RKO (cell line): ENCODE measurements around the gene ARHGEF19.
"Not testable (repeated sequence)": the region's sequence is repeated elsewhere in the genome, so short reads cannot be mapped to it uniquely, and the experiment has no call there.

Experiments used
- DNase-seq: peaks from one replicate; pipeline ENCODE4 v3.0.0-alpha.2; 2016; ENCODE audit warnings: low spot score

The ARHGEF19 gene

DNA sequence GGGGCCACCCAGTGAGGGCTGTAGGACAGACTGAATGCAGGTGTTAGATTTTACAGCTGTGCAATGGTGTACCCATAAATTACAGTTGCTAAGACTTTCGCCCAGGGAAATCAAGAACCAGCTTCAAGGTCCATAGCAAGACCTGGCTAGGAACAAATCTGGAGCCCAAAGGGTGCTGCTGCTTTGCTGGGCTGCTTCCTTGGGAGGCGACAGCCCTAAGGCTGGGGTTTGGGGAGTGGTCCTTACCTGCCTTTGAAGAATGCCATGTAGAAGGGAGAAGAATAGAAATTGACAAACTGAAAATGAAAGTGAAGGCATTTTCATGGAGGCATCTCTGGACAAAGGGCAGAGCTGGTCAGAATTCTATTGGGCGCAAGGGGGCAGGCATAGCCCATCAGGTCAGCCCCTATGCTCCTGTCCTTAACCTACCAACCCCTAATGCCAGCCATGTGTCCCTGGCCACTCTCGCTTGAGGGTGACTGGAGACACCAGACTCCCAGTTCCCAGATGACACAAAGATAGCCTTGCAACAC lies 7.6 kb upstream of the ARHGEF19 start:
- no peak for DNase-seq

DNA sequence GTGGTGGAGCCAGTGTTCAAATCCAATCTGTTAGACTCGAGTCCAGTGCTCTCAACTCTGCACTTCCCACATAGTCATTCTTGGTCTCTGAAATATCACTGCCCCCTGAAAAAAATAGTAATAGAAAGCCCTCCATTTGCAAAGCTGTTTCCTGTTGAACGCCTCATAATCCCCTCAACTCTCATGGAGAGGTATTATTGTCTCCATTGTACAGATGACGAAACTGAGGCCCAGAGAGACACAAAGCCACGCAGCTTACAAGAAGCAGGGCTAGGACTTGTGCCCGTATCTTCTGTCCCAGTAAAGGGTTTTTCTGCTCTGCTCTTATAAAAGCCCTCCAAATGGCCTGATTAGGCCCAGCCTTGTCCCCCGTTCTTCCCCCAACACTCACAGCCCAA lies 6.2 kb upstream of the ARHGEF19 start:
- DNase-seq: no peak

DNA sequence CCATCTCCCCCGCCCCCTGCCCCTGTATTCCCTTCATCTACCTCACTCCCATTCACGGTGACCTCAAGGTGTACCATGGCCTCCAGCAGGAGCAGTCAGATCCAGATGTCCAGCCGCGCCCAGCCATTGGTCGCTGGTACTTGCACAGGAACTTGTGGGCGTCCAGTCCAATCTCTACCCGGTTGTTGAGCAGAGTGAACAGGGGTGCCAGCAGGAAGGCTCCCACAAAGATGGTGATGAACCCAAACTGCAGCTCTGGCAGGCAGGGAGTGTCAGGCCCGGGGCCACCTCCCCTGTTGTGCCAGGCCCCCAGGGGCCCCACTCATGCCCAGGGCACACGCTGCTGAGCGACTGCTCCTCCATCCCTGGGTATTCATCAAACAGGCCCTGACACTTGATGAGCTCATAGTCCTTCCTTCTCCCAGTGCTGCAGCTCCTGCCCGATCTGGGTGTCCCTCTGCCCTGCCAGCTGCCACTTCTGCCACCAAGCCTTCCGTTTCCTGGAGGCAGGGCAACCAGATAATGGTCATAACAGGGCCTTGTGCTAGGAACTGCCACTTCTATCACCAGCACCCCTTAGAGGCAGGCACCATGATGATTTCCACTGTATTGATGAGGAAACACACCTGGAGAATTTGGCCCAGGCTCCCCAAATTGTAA lies 5.7 kb upstream of the ARHGEF19 start:
- no peak for DNase-seq

DNA sequence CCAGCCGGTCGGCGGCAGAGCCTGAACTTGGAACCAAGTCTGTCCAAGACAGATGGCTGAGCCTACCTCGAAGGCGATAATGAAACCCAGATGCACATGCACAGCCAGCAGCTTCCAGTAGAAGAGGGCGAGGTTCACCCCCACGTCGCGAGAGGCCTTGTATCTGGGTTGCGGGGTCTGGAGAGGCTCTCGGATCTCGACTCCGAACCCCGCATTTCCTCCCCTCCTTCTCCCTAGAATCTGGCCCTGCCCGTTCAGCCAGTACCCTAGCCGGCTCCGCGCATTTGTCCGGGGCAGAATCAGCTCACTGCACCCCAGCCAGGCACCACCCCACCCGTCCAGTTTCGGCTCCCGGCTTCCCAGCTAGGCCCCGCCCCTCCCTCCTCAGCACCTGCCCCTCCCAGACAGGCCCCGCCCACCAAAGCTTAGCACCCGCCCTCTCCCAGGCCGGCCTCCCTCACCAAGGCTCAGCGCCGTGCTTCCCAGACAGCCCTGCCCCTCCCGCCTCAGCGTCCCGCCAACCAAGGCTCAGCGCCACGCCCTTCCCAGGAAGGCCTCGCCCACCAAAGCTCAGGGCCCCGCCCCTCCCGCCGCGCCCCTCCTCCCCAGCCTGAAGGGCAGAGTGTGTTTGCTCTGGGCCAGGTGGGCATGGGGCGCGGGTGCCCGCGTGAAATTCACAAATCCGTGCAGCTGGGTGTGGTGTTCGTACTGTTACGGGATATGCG lies 4.8 kb upstream of the ARHGEF19 start:
- DNase-seq: peak; percentile 93

DNA sequence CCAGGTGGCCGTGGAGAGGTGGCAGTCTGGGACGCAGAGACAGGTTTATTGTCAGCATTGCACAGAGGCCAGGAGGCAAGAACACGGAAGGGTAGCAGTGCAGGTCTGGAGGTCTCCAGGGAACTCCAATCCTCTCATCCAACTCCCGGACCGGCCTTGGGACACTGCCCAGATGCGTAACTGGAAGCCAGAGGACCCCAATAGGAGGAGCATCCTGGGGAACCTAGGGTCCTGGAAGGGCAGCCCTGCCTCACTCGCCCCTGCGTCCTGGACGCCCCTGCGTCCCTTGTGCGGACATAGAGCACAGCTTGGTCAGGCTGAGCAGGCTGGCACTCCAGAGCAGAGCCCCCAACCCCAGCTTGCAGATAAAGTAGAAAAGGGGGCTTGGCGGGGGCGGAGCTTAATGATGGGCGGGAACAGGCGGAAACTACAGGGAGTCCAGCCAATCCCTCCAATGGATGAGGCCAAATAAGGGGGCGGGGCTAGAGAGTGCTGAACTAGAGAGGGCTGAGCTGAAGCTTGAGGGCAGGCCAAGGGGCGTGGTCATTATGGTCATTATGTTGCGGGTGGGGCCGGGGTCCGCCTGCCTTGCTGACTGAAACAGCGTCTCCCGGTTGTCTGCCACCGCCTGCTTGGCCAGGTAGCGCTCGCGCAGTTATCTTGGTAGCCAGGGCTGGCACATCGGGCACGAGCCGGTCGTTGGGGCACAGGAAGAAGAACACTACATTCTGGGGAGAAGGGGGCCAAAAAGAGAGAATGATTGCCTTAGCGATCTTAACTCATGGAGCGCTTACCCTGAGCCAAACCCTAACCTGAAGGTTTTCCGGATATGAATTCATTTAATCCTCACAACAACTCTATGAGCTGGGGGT lies 3.7 kb upstream of the ARHGEF19 start:
- peak; percentile 27 for DNase-seq

DNA sequence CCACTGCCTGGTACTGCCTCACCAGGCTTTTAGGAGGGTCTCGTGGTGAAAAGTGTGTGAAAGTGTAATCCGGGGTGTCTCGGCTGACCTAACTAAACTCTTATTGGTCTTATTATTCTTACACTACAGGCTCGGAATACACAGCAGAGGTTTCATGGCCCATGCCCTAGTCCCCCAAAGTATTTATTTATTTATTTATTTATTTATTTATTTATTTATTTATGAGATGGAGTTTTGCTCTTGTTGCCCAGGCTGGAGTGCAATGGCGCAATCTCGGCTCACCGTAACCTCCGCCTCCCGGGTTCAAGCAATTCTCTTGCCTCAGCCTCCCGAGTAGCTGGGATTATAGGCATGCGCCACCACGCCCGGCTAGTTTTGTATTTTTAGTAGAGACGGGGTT lies 2.8 kb upstream of the ARHGEF19 start:
- DNase-seq: not testable (repeated sequence)

DNA sequence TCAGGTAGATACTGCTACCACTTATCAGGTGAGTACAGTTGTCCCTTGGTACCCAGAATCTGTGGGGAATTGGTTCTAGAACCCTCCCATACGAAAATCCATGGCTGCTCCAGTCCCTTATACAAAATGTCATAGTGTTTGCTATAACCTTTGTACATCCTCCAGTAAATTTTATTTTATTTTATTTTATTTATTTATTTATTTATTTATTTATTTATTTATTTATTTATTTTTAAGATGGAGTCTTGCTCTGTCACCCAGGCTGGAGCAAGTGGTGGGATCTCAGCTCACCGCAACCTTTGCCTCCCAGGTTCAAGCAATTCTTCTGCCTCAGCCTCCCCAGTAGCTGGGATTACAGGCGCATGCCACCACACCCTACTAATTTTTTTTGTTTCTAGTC lies 1.1 kb upstream of the ARHGEF19 start:
- DNase-seq: not testable (repeated sequence)

DNA sequence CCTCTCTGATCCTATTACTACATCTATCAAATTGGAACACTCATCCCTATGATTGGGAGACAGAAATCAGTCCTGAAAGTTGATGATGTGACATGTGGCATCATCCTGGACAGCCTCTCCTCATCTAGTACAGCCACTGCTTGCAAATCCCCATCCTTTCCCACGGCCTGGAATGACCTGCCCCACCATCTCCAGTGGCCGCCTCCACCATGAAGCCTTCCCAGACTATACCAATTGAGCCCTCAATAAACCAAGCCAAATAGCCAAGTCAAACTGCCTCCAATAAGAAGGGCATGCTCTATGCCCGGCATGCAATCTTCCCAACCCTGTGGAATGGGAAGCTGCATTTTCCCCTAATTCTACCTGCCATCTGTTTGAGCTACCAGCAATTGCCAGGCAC lies 561 bp upstream of the ARHGEF19 start:
- no peak for DNase-seq

DNA sequence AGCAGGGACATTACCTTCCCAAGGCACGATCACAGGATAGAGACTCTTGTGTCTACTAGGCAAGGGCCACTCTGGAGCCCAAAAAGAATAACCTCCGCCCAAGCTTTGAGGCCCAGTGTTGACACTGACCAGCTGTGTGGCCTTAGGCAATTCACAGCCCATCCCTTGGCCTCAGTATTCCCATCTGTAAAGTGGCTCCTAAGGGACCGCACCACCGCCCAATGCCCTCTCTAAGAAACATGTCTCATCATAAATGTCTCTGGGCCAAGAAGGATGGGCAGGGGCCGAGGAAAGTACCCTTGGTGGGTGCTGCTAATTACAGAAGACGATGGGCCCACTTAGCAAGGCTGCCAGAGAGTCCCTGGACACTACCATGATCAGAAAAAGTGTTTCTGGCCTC lies 628 bp downstream of the ARHGEF19 start:
- DNase-seq: no peak

DNA sequence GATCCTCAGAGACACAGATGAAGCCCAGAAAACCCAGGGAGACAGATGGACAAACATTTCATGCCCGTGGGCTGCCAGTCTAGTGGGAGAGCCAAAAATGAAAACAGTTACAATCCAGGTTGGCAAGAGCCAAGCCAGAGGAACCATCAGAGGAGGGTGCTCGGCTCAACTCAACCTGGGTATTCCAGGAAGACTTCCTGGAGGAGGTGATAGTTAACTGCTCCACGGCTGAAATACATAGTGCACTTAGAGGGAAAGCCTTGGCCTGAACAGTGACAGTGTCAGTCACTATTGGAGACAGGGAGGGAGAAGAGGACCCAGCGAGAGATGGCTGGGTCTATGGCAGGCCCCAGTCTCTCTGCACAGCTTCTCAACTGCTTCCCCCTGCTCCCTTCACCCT lies 1.9 kb downstream of the ARHGEF19 start:
- DNase-seq: no peak

DNA sequence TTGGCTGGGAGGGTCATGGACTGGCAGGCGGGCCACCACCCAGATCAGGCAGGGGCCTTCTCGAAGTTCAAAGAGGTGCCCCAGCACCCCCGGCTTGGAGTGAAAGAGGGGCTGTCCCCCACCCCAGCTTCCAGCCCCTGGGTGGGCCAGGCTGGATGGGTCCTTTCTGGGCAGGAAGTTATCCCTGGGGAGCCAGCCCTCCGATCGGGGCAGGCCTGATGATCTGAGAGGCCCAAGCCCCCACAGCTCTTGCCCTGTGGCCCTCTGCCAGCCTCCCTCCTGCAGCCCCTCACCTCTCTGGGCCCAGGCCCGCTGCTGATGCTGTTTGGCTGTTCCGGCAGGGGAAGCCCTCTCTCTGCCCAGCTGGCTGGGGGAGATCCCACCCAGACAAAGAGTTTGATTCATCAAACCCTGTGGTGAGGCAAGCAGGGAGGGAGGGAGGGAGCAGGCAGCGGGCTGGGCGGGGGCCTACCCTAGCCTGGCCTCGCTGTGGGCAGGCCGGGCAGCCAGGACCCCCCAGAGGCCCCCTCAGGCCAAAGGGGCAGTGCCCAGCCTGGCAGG lies 2.5 kb downstream of the ARHGEF19 start:
- no peak for DNase-seq

DNA sequence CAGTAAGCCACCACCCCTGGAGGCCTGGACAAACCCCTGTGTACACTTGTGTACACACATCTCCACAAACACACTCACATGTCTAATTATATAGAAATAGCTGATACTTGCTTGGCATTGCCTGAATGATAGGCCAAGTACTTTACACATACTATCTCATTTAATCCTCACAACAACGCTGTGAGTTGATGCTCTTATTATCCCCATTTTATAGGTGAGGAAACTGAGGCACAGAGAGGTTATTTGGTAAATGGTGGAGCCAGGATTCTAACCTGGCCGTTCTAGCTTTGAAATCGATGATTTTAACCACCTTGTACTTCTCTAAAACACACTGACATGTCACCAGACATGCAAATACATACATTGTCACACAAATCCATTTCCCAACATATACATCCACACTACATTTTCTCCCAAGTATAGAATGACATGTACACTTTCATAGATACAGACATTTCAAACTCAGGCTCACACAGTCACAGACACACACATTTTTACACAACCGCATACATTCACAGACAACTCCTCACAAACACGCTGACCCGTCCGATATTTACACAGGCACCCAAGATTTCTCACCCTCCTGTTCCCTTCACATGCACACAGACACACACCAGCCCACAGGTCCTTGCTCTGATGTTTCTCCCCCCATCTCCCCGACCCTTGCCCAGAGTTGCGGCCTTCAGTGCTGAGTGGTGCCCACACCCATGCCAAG lies 3.2 kb downstream of the ARHGEF19 start:
- DNase-seq: no peak

DNA sequence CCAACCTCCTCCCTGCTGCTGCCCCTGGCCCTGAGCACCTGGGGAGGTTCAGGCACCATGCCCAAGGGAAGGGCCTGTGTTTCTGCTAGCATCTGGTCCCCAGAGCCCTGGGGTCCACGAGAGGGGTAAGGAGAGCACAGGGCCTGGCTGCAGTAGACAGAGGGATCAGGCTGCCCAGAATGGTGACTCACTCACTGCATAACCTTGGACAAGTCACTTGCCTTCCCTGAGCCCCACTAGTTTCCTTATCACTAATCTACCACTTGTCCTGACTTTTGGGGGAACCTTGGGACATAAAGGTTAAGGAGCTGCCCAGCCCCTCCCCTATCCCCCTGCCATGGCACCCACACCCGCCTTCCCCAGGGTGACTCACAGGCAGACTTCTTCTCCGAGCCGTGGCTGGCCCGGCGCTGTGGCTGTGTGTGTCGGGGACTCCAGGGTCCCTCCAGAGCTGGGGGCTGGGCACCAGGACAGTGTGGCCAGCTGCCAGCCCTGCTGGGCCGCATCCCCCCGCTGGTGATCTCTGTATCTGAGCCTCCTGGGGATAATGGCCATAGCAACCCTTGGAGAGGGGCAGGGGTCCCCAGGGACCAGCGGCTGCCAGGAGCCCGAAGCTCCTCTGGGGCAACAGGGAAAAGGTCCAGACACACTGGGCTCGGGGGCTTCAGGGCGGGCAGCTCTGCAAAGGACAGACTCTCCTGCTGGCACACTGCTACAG lies 4.0 kb downstream of the ARHGEF19 start:
- DNase-seq: peak; percentile 66

DNA sequence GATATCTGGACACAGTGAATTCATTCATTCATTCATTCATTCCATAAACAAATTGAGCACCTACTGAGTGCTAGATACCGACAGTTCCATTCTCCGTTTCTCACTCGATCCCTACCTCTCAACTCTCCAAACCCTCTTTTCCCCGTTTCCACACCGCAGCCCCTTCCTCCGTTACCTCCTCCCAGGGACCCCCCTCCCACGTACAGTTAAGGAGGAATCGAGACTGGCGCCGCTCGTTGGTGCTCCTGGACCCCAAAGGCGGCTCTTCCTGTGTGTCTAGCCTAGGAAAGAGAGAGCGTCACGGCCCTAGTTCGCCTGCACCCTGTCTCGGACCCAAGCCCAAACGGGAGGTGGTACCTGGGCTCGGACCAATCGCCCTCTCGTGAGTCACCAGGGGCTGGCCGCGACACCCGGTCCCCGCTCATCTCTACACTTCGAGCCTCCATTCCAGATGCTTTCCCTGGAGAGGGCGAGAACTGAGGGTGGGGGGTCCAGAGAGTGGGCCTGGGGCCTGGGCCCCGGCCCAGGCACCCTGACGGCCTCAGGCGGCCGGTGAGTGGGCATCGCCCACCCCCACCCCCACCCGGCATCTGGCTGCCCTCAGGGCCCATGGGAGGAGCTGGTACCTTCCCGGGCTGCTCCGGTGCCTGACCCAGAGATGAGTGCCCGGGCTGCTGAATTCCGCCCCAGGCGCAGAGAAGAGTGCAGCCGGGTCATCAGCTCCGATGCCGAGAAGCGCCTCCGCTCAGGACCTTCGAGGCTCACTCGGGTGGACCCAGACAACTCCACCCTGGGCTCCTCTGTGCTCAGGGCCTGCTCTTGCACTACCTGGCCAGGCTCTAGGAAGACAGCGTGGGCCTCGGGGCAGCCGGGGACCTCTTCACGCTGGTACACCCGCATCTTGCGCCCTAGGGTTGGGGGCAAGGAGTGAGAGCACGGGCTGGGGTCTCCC lies 4.9 kb downstream of the ARHGEF19 start:
- no peak for DNase-seq

DNA sequence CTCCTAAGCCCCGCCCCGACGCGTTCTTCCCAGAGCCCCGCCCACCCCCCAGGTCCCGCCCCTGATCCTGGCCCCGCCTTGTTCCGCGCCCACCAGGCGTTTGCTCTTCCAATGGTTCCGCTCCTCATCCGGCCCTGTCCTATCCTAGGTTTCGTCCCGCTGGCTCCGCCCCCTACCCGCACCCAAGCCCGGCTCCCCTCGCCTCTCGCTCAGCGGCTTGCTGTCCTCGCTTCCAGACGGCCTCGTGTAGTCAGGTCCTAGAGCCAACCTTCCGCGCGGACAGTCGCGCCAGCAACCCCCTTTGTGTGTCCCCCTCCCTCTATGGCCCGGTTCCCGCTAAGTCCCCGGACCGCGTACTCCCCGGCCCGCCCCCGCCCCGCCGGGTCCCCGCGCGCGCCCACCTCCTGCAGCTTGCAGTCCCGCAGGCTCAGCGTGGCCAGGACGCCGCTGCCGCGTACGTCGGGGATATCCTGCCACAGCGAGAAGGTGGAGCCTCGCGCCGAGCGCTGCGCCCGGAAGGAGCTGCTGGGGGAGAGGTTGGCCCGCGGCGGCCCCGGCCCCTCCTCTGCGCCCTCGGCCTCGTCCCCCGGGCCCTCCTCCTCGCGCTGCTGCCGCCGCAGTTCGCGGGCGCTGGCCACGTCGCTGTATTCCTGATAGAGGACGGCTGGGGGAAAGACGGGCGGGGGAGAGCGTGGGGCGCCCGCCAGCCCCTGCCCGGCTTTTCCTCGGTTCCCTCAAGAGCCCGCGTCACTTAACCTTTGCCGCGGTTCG lies 5.7 kb downstream of the ARHGEF19 start:
- DNase-seq: peak; percentile 98

DNA sequence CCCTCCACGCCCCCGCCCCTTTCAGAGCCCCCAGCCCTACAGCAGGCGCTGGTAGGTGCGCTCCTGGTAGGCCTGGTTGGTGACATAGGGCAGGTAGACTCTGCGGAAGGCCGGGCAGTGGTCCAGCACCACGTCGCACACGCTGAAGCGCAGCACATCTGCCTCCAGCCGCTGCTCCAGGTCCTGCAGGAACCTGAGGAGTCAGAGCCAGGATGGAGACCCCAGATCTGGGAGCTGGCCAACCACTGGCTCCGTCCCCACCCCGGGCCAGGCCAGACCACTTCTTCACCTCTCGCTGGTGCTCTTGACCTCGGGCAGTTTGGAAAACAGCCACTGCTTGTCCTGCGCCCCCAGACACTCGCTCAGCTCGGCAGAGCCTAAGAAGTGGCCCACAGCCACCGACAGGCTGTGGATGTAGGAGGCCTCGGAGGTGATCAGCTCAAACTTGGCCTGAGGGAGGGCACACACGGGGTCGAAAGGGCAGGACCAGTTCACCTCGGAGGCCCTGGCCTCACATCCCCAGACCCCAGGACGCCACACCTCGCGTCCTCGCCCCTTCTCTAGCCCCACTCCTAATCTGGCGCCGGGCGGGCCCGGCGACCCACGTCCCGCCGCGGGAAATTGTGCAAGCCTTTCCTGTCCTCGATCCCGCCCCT lies 6.4 kb downstream of the ARHGEF19 start:
- no peak for DNase-seq

DNA sequence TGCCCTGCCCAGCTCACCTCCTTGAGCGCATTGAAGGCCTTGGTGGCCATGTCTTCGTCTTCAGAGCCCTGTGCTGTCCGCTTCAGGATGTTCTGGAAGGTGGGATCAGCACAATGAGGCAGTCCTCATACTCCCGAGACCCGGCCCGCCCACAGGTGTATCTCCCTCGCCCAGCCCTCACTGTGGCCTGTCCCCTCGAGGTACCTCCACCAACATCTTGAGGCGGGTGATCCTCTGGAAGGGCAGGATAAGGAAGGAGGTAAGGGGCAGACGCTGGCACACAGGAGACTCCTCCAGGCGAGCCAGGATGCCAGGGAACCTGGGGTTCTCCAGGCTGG lies 7.1 kb downstream of the ARHGEF19 start:
- DNase-seq: no peak

DNA sequence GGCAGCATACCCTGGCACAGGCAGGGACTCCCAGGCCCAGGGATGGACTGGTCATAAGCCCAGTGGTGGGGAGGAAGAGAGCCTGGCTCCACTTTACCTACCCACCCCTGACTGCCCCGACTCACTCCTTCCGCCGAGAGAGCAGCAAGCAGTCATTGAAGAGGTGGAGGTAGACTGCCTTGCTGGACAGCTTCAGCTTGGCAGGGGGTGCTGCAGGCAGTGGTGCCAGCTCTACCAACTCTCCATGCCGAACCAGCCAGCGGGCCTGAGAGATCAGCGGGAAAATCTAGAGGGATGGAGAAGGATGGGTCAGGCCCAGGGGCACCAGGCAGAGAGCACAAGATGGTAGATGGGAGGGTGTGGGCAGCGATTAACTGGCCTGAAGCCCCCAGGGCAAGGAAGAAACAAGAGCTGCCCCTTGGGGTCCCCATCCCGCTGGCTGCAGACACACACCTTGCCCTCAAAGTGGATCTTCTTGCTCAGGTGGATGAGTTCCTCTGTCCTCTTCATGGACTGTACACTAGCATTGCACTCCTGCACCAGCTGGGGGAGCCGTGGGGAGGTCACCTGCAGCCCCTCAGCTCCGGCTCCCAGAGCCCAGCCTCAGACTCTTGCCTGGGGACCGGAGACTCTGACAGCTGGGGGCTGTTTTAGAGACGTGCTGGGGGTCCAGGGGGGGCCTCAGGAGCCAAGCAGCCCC lies 7.7 kb downstream of the ARHGEF19 start:
- DNase-seq: no peak
